ENCODE data around the gene DBH.

The DBH gene

DNA sequence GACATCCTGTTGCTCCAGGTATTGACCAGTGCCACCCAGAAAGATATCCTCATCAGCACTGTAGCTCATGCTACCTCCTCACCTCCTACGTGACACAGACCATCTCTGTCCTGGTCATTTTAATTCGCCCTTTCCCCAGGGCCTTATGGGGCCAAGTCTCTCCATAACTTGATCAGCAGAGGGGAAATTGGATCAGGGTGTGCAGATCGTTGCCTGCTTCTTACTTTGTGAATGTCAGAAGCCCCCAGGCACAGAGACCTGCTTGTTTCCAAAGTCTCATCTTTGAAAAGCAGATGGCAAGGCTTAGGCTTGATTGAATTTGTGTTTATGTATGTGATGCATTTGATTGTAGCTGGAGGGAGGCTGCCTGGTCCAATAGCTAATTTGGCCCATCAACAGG, 8.8 kb upstream of the DBH start:
- FAIRE-seq, result no peak

DNA sequence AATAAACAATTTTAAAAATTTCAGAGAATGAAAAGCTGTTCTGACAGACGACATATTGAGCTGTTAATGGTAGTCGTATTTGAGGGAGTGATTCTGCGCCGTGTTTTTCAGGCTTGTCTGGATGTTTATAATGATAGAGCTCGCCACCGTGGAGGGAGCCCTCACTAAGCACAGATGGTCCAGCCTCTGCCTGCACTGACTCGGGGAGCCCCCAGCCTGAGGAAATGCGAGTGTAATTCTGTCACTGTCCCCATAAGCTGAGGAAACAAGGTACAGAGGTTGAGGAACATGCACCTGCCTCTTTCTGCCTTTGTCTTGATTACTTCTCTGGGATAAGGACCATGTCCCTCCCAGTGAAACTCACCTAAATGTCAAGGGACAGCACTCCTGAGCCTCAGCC, 7.4 kb upstream of the DBH start:
- no peak for FAIRE-seq

DNA sequence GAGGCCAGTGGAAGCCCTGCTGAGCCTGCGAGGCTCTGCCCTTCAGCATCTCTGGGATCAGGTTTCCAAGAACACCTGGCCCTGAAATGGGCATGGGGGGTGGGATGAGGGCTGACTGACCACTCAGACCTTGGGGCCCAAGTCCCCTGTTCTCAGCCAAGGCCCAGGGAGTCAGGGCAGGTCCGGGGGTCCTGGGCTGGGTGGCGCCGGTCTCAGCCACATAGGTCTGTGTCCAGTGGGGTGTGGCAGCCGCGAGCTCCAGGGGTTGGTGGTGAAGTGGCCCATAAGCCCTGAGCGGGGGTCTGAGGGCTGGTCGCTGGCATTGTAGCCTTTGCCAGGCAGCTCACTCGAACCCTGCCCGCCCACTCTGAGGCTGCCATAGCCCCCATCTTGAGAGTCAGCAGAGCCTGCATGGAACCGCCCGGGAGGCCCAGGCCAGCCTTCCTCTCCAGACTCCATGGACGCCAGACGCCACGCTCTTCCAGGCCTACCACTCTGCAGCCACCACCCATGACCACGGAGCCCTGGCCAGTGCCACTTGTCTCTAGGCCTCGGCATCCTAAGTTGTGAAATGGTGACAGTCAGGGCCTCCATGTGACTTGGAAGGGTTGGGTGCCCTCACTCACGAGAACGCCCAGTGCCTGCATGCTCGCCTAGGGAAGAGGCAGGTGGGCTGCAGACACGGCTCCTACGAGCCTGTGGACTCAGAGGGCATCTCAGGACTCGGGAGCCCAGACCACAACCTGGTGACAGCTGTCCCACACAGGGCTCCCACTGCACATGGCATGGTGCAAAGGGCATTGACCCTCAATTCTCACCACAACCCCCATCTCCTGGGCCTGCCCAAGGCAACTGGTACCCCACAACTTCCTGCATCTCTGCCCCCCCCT, 6.7 kb upstream of the DBH start:
- no peak for FAIRE-seq

DNA sequence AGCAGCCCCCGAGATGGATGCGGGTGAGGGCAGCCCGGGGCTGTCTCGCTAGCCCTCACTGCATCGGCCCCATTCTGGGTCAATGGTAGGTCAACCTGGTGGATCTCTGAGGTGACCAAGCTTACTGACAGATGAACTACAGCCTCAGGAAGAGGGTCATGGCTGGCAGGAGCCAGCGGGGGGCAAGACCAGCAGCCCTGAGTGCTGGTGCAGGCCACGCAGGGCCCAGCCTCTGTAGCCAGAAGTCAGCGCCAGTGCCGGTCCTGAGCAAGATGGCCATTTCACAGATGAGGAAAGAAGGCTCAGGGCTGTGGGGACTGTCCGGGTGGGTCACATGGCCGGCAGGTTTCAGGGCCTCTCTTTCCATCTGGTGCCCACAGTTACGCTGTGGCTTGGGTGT, 5.1 kb upstream of the DBH start:
- FAIRE-seq, result no peak

DNA sequence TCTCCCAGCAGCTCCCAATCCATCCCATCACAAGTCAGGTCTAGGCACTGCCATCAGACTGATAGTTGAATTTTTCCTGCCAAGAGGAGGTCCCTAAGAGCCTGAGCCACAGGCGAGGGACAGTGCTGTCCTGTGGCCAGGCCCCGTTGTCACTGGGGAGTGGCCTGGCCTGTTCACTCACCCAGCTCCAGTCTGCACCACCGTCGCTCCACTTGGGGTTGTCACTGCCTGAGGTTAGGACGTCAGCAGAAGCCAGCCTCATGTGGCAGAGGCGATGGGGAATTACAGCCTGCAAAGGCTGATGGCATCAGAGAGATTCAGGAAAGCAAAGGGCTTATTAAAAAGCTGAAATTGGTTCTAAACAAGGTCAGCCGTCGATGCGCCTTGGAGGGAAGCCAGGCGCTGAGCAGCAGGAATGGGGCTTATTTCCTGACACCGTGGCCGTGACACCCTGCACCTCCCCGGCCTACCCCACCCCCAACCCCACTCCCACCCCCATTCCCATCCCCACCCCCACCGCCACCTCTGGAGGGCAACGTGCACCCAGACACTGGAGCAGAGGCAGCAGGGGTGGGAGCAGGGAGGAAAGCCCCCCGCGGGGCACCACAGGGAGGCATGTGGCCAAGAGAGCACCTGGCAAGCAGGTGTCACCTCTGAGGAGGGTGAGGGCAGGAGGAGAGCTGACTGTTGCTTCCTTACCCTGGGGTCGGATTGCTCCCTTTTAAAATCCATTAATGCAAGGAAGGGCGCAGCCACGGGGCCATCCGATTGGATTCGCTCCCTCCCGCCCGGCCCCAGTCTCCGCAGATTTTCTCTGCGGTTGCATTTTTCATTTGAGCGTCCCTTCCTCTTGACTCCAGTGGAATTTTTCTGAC, 3.1 kb upstream of the DBH start:
- no peak for FAIRE-seq

DNA sequence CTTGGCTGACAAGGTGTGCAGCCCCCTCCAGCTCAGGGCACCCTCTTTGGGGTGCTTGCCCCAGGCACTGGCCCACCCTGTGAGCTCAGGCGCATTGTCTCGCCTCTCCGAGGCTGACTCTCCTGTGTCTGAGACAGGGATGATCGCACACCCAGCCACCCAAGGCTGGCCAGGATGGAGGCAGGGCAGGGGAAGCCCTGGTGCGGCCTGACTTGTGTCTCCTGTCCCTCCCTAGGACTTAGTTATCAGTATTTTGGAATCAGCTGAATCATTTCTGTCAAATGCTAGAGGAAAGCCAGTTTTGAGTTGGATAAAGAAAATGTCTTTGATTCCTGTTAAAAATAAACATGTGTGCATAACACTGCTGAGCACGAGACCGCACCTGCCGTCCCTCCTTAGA, 2.5 kb upstream of the DBH start:
- FAIRE-seq, result no peak

DNA sequence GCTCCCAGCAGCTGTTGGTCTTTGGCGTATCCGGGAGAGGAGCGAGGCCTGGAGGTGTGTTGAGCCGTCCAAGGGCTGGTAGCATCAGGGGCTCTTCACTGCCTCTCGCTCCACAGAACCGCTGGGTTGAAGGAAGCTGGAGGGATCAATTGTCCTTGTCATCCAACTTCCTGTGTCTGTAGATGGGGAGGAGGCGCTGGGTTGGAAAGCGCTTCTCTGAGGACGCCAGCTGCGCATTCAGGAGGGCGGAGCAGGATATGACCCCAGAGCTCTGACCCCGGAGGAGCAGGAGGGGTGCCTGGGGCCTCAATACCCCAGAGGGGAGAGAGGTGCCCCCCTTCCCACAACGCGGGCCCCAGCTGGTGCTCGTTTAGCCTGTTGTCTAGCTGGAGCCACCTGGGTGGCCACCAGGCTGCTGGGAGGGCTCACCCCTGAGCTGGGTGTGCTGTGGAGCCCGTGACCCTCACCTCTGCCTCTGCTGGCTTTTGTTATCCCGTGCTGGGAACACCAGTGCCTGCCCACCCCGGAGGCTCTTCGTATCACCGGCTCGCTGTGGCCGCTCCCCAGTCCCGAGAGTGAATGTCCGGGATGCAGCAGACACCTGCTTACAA, 2.0 kb upstream of the DBH start:
- FAIRE-seq, result no peak

DNA sequence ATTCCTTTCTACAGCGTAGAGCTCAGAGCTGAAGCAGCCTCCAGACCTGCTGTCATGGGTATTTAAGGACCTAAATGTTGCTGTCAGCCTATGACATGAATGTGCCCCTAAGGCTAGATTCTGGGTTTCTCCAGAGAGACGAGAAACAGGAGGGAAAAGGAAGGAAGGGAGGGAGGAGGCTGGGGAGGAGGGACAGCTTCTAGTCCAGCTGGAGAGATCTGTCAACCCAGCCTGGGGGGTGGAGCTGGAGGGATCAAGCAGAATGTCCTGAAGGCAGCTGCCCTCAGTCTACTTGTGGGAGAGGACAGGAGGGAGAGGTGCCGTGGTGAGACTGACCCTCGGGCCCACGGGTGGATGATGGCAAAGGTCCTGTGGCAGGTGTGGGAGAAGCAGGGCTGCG, 1.1 kb upstream of the DBH start:
- no peak for FAIRE-seq

DNA sequence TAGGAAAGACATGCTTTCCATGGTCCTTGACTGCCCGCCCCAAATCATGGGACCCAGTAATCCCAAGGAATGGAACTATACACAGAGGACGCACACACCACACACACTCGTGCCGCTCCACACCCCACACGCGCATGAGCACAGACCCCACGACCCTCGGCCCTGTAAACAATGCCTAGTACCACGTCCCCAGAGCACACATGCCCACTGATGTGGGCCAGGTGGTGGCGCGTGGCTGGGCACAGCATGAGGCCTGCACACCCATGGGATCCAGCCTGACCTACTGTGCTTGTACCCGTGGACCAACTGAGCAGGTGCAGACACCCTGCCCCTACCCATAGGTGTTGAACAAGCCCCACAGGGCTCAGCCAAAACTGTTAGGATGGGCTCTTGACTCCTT, 739 bp downstream of the DBH start:
- FAIRE-seq, result no peak

DNA sequence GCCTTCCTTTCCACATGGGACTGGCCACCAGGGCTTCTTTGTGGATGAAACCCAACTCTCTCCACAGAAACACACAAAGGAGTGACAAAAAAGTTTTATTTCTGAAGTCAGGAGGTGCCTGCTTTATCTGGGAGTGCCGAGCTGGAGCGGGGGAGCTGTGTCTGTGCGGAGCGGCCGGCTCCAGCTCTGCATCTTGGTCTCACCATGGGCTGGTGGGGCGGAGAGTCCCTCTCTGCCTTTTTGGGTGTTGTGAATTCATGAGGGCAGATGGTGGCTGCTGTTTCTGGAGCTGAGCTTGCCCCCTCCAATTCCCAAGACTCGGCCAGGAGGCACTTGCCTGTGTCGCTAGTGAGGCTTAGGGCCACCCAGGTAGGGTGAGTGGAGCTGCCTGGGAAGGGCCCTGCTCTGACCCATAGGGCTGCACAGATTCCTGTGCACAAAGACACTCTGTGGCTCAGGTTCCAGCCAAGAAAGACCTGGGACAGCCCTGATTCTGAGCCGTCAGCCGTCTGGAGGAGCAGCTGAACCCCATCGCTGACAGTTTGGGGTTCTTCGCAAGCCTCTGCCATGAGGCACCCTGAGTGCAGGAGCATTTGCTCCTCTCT, 1.4 kb downstream of the DBH start:
- no peak for FAIRE-seq

DNA sequence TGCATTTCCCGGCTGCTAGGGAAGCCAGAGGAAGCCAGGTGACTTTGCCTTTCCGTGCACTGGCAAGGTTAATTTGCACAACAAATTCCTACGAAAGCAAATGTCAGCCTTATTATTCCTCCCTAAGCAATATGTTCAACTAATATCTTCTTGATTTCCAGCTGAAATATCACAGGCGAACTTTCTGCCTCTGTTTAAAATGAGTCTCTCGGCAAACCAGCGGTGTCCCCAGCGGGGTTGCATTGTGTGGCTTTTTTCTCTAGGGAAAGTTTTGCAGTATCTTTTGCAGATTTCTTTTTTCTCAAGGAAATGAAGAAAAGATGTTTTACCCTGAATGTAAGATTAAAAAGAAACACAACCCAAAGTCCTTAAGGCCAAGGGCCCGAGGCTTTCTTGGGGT, 1.9 kb downstream of the DBH start:
- no peak for FAIRE-seq

DNA sequence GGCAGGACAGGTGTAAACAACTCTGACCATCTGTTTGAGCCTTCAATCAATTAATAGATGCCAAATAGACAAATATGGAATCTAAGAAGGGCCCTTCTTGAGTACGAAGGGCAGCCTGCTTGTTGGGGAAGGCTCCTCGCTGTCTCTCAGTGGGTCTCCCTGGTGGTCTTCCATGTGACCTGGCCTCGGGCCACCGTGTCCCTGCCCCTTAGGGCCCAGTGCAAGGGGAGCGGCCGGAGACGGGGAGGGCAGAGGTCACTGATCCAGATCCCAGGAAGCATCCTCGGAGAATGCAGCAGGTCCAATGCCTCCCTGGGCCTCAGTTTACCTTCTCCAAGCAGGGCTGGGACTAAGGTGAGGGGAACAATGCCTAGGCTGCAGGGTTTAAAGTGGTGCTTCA, 2.5 kb downstream of the DBH start:
- FAIRE-seq, result no peak

DNA sequence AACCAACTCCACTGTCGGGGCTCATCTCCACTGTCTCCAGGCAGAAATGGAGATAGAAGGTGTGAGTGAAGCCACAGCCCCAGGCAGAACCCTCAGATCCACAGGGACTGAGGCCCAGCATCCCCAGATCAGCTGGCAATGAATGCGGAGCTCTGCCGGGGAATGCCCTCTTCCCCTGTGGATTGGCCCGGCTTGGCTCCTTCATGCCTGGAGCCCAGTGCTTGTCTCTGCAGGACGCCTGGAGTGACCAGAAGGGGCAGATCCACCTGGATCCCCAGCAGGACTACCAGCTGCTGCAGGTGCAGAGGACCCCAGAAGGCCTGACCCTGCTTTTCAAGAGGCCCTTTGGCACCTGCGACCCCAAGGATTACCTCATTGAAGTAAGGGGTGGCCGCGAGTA, 3.5 kb downstream of the DBH start:
- FAIRE-seq, result no peak

DNA sequence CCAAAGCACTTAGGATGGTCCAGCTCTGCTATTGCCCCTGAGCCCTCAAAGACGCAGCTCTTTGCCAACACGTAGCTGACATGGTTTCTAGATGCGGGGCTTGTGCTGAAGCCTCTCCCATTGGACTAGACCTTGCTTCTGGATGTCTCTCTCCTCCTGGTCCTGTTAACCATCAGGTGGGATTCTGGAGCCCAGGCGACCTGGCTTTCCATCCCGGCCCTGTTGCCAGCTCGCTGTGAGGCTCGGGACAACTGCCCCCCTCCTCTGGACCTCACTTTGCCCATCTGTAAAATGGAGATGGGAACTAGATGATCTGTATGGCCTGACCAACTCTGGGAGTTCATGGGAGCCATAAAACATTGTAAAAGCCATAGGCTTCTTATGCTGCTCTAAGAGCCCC, 4.0 kb downstream of the DBH start:
- no peak for FAIRE-seq

DNA sequence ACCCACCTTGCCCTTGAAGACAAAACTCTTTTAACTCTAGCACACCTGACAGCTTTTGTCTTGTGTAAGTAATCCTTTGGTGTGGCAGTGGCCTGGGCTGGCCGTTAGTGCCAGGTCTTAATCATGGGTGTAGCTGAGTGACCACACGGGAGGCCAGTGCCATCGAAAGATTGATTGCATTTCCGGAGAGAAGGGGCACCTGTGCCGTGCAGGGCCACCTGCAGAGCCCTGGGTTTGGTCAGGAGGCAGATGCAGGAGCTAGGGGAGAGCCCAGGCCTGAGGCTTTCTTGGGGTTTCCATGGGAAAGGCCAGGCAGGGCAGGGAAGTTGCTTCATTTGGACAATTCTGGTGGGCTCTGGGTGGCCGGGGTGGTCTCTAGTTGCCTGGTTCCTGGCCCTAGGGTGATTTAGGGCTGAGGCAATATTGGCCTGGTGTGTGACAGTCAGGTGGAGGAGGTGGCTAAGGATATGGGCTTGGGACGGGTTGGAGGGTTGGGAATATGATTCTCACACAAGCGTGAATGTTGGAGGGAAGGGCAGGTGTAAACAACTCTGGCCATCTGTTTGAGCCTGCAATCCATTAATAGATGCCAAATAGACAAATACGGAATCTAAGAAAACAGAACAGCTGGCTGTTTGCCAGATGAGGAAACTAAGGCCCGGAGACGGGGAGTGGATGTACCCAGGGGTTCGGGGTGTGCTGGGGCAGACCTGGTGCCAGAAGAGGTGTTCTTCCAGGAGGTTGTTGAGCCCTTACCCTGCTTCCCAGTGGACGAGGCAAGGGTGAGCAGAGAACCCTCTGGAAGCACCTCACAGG, 4.6 kb downstream of the DBH start:
- FAIRE-seq, result no peak

DNA sequence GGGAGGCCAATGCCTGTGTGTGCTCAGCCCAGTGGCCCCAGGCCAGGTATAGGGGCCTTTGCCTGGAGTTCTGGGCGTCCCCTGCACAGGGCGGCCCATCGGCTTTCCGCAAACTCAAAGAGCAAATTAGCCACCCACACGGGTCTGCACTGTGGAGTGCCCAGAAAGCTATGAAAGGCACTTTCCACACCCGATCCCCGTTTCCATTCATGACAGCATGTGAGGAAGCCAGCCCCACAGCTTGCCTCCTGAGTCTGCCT, 5.2 kb downstream of the DBH start:
- FAIRE-seq, result no peak

DNA sequence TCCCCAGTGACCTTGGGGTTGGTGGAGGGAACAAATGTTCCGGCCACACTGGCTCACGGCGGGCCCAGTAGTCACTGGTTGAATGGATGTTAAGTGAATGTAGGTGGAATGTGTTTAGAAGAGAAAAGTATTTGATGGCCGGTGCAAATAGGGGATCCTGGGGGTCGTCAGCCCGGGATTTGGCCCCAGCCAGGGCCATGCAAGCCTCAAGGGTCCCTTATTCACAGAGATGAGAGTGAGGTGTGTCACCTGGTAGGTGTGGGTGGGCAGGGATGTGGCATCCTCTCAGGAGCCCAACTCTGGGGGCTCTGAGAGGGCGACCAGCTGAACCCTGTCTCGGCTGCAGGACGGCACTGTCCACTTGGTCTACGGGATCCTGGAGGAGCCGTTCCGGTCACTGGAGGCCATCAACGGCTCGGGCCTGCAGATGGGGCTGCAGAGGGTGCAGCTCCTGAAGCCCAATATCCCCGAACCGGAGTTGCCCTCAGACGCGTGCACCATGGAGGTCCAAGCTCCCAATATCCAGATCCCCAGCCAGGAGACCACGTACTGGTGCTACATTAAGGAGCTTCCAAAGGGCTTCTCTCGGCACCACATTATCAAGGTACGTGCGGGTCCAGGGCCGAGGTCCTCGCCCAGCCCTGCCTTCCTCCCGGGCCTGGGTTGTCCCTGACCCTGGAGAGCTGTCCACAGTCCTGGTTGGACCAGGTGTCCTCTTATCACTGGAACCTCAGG, 5.9 kb downstream of the DBH start:
- FAIRE-seq, result no peak

DNA sequence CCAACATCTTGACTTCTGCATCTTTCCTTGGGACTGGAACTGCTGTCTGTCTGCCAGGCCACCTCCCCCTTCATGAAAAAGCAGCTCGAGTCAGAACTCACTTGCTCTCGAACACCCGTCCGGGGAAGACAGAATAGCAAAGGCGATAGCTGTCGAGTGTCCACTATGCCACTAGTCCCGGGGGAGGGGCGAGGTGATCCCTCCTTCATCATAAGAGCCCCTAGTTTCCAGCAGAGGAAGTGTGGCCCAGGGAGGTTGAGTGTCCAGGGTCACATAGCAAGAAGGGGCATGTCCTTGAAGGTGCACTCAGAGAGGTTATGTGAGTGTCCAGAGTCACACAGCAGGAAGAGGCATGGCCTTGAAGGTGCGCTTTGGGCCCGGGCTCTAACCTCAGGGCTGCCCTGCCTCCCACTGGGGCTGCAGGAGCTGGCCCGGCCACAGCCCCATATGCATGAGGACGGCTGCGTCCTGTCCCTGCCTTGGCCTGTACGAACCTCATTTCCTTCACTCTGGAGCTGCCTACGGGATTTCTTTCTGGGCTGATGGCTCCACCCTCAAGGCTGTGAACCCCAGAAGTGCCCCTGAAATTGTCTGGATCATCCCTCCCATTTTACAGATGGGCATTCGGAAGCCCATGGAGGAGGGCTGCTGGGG, 6.7 kb downstream of the DBH start:
- FAIRE-seq, result no peak

DNA sequence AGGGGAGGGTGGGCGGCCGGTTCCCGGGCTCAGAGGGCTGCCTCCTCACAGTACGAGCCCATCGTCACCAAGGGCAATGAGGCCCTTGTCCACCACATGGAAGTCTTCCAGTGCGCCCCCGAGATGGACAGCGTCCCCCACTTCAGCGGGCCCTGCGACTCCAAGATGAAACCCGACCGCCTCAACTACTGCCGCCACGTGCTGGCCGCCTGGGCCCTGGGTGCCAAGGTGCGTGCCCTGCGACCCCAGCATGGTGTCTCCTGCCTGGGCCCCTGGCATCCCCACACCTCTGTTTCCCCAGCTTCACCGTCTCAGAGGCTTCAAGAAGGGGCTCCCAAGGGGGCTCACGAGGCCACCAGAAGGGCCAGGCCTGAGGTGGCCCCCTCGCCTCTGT, 7.2 kb downstream of the DBH start:
- no peak for FAIRE-seq

DNA sequence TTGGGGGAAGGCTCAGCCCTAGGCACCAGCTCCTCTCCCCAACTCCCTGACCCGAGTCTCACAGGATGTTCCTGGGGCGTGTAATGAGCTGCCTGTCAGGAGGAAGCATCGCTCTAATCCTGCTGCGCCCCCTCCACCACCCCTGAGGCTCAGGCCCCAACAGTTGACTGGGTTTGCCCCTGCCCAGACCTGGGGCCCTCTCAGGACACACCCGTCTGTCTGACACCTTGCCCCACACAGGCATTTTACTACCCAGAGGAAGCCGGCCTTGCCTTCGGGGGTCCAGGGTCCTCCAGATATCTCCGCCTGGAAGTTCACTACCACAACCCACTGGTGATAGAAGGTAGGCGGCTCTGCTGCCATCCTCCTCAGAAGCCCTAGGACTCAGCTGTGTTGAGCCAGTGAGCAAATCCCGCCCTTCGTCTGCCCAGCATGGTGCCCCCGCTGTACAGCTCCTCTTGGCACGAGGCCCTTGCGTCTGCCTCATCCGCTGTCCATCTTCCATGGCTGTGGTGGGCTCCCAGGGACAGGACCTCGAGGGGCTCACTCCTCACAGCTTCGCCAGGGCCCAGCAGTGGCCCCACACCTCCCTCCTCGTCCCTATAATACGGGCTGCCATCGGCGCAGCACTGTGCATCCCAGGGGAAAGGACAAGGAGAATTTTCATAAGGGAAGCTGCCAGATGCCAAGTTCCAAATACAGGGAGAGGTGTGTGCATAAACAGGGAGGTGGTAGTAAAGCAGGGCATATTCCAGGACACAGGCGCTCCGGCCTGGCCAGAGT, 8.0 kb downstream of the DBH start:
- FAIRE-seq, result no peak

All from G401.6 (cell line).